Measurements from ENCODE around the gene SETDB1. TPM values are rescaled to one million over a fixed set of nuclear protein-coding genes. Genes with fewer than 3 reads are reported as not detected.

Gene SETDB1
- polyA plus RNA-seq, 1 of the 3 experiments (the other 2 are of a cell fraction) = 29.9 TPM

- ChIA-PET POLR2A (interaction anchor here (1.7 kb wide), 1 partner anchor 24 kb away, joined by 5 read pairs; the partner anchor contains the start of gene MINDY1), CTCF (interaction anchor here (0.9 to 17.0 kb wide), 7 partner anchors 8 to 66 kb away, joined by 3 to 371 read pairs (median 3); partner anchors contain the start of genes C1orf56 and MINDY1)
- Histone ChIP-seq H3K27ac (ENCODE audit: low read depth in 2 of 2, low read length in 1 of 2) (no peak within 1 kb of the TSS), H3K4me1 (ENCODE audit: control insufficient read depth in 1 of 2, insufficient read depth in 2 of 2, low read depth in 1 of 2, low read length in 1 of 2) (peaks cover 17 to 23% of the 10 kb centered on the region in 2 experiments), H2AFZ (ENCODE audit: low read depth) (no peak within 1 kb of the TSS), H3K79me2 (ENCODE audit: insufficient read depth) (no peaks in the 10 kb centered on the region), H4K20me1 (ENCODE audit: insufficient read depth) (no peaks in the 10 kb centered on the region), H3K27me3 (ENCODE audit: insufficient read depth) (no peaks in the 10 kb centered on the region), H3K9ac (no peak within 1 kb of the TSS), H3K9me3 (no peaks in the 10 kb centered on the region), H3K4me3 (ENCODE audit: low read depth in 2 of 2, low read length in 1 of 2) (no peak within 1 kb of the TSS), H3K36me3 (replicated peaks in 1 of 2; ENCODE audit: control insufficient read depth in 1 of 2, insufficient read depth in 2 of 2, low read length in 1 of 2) (no peaks in the 10 kb centered on the region), H3K4me2 (no peak within 1 kb of the TSS), H3K9me2 (no peaks in the 10 kb centered on the region), H3F3A (replicated peaks; ENCODE audit: insufficient read depth) (peaks cover 12% of the 10 kb centered on the region)
- no peak for TF ChIP-seq RCOR1 (IDR thresholded peaks at IDR 0.05; ENCODE audit: low read length)
- no peak for TF ChIP-seq PBX3 (IDR thresholded peaks at IDR 0.05)
- TF ChIP-seq ZBTB33 (IDR thresholded peaks at IDR 0.05; ENCODE audit: borderline replicate concordance, low read depth) = no peak
- TF ChIP-seq REST (IDR thresholded peaks at IDR 0.05; ENCODE audit: low read depth, low read length) = no peak
- TF ChIP-seq RFX5 (IDR thresholded peaks at IDR 0.05; ENCODE audit: low read length) = no peak
- TF ChIP-seq FOXJ3 (CRISPR knock-in tag; IDR thresholded peaks at IDR 0.05) = no peak
- TF ChIP-seq SIN3A (IDR thresholded peaks at IDR 0.05; ENCODE audit: borderline replicate concordance, low read depth, low read length) = no peak
- TF ChIP-seq YY1 (IDR thresholded peaks at IDR 0.05; ENCODE audit: low read depth) = no peak
- no peak for TF ChIP-seq GATA2 (CRISPR knock-in tag; IDR thresholded peaks at IDR 0.05)
- TF ChIP-seq MXI1 (IDR thresholded peaks at IDR 0.05; ENCODE audit: low read depth, low read length) = no peak
- TF ChIP-seq IRF3 (IDR thresholded peaks at IDR 0.05; ENCODE audit: low read depth, low read length) = no peak
- no peak for TF ChIP-seq NRF1 (IDR thresholded peaks at IDR 0.05; ENCODE audit: low read depth, low read length)
- no peak for TF ChIP-seq USF2 (IDR thresholded peaks at IDR 0.05; ENCODE audit: borderline replicate concordance, low read depth, low read length)
- WGBS (ENCODE audit: low lambda C conversion rate) = 84% methylated on average over 11 of the region's 12 CpGs
- DNase-seq = no peak
These were observed 55.9 kb downstream of the SETDB1 start, which contains the start of gene ANXA9 for GRCh38 chr1:150981805-150982712. Gene ANXA9, plus strand, starts transcription at chr1:150982292. Its CDS starts 814 bp downstream, at chr1:150983106.
